Osteocyte (in vitro differentiated cells): ENCODE measurements around the gene KL. TPM values are rescaled to one million over a fixed set of nuclear protein-coding genes. Genes with fewer than 3 reads are reported as not detected.

ENCODE experiments used
- DNase-seq: peaks from one replicate; pipeline ENCODE4 v3.0.0; 2021; ENCODE audit warnings: mixed read lengths; ENCODE audit not compliant: unreplicated experiment; ENCODE audit errors: extremely low spot score
- H3K27ac Mint-ChIP-seq: one replicate; pipeline ENCODE4 v1.8.0; 2021; ENCODE audit warnings: mild to moderate bottlenecking, mixed read lengths; ENCODE audit not compliant: unreplicated experiment
- H3K27me3 Mint-ChIP-seq: one replicate; pipeline ENCODE4 v1.8.0; 2021; ENCODE audit warnings: mixed read lengths; ENCODE audit not compliant: unreplicated experiment
- H3K36me3 Mint-ChIP-seq: one replicate; pipeline ENCODE4 v1.8.0; 2021; ENCODE audit warnings: mixed read lengths; ENCODE audit not compliant: unreplicated experiment
- H3K4me1 Mint-ChIP-seq: one replicate; pipeline ENCODE4 v1.8.0; 2021; ENCODE audit warnings: mixed read lengths; ENCODE audit not compliant: unreplicated experiment
- H3K4me3 Mint-ChIP-seq: one replicate; pipeline ENCODE4 v1.8.0; 2021; ENCODE audit warnings: mild to moderate bottlenecking, moderate library complexity, mixed read lengths; ENCODE audit not compliant: unreplicated experiment
- H3K9me3 Mint-ChIP-seq: one replicate; pipeline ENCODE4 v1.8.0; 2021; ENCODE audit warnings: mixed read lengths; ENCODE audit not compliant: unreplicated experiment
- CTCF ChIP-seq: fragments of 200-600 bp; sonication (generic); IDR thresholded peaks from 2 replicates; pipeline ENCODE4 v1.5.0; 2021; ENCODE audit warnings: antibody characterized with exemption, mild to moderate bottlenecking, moderate library complexity
- total RNA-seq: library from RNA; stranded (reverse); gene quantifications from 2 replicates; pipeline ENCODE4 v1.2.1, GENCODE V29; 2021

The KL gene
- total RNA-seq, 1 donor from 2014 or later = 0.08 TPM

DNA sequence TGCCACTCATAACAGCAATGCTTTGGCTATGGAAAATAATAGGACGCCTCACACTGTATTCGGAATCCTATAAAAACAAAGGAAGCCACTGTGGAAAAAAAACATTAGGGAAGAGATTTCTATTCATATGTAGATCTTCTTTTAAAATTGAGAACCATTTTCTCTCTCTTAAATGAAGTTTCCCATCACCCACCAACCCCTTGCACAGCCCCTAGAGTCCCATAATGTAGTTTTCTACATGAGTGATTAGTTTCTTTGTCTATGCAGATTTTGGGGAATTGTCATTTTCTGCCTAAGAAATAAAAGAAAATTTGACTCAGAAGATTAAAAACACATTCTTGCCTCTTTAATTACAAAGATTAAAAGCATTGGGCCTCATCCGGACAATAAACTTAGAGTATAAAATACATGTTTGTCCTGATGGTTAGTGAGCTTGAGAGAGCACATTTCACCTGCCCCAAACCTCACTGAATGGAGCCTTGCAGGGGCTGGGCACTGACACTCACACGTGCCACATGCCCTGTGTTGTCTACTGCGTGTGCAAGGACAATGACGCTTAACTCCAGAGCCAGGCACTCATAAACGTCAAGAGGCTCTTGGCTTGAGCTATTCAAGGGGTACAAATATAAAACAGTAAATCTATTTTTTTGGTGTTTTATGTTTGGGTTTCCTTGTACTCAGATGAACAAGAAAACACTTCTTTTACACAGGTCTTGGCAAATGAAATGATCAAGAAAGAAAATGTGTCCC lies 40.0 kb upstream of the KL start:
- TF ChIP-seq CTCF = no peak
- Mint-ChIP-seq H3K4me1 (no peaks in the 10 kb centered on the region), H3K4me3 (no peak overlapping the region), H3K27ac (no peak overlapping the region), H3K36me3 (no peaks in the 10 kb centered on the region), H3K27me3 (no peaks in the 10 kb centered on the region), H3K9me3 (no peaks in the 10 kb centered on the region)
- DNase-seq = no peak

DNA sequence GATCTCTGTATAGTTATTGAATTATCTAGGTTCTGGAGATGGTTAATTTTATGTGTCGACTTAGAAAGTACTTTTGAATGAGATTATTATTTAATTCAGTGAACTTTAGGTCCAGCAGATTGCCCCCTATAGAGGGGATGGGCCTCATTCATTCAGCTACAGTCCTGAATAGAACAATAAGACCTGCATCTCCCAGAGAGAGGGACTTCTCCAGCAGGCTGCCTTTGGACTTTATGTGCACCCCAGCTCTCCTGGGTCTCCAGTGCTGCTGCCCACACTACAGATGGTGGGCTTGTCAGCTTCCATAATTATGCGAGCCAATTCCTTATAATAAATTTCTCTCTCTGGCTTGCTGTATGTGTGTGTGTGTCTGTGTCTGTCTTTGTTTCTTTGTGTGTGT lies 39.3 kb upstream of the KL start:
- TF ChIP-seq CTCF = no peak
- no peak overlapping the region for H3K4me3 Mint-ChIP-seq
- no peaks in the 10 kb centered on the region for H3K36me3 Mint-ChIP-seq
- no peak for DNase-seq
- no peaks in the 10 kb centered on the region for H3K9me3 Mint-ChIP-seq
- no peaks in the 10 kb centered on the region for H3K4me1 Mint-ChIP-seq
- H3K27ac Mint-ChIP-seq = no peak overlapping the region
- no peaks in the 10 kb centered on the region for H3K27me3 Mint-ChIP-seq

GRCh38 chr13:32977321-32977720 lies 38.9 kb upstream of the KL start:
- Mint-ChIP-seq H3K4me3 (no peak overlapping the region), H3K27me3 (no peaks in the 10 kb centered on the region), H3K36me3 (no peaks in the 10 kb centered on the region), H3K9me3 (no peaks in the 10 kb centered on the region), H3K4me1 (no peaks in the 10 kb centered on the region), H3K27ac (no peak overlapping the region)
- no peak for TF ChIP-seq CTCF
- DNase-seq = no peak

DNA sequence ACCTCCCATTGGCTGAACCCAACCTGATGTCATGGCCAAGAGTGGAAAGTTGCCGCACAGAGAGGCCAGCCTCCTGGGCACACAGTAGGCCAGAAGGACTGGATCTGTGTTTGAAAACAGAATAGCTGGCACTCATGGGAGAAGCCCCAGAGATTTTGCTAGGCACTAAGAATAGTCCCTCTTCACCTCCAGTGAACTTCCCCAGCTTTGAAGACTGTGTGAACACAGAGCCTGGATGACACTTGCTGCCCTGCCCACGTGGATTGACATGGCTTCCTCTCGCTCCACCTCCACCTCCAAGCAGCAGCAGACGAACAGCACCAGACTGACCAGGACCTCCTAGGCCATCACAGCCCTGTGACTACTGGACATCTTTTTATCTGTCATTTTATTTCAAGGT lies 37.9 kb upstream of the KL start:
- H3K27ac Mint-ChIP-seq = no peak overlapping the region
- no peak for DNase-seq
- no peaks in the 10 kb centered on the region for H3K4me1 Mint-ChIP-seq
- no peaks in the 10 kb centered on the region for H3K27me3 Mint-ChIP-seq
- H3K9me3 Mint-ChIP-seq = no peaks in the 10 kb centered on the region
- no peaks in the 10 kb centered on the region for H3K36me3 Mint-ChIP-seq
- no peak overlapping the region for H3K4me3 Mint-ChIP-seq
- TF ChIP-seq CTCF = no peak

GRCh38 chr13:32983058-32983457 lies 33.2 kb upstream of the KL start:
- Mint-ChIP-seq H3K36me3 (no peaks in the 10 kb centered on the region), H3K27ac (no peak overlapping the region), H3K9me3 (no peaks in the 10 kb centered on the region), H3K4me3 (no peak overlapping the region), H3K27me3 (peaks cover 11% of the 10 kb centered on the region), H3K4me1 (no peaks in the 10 kb centered on the region)
- TF ChIP-seq CTCF = no peak
- DNase-seq = no peak
